ENCODE results near the gene SLC34A1.

The SLC34A1 gene

DNA sequence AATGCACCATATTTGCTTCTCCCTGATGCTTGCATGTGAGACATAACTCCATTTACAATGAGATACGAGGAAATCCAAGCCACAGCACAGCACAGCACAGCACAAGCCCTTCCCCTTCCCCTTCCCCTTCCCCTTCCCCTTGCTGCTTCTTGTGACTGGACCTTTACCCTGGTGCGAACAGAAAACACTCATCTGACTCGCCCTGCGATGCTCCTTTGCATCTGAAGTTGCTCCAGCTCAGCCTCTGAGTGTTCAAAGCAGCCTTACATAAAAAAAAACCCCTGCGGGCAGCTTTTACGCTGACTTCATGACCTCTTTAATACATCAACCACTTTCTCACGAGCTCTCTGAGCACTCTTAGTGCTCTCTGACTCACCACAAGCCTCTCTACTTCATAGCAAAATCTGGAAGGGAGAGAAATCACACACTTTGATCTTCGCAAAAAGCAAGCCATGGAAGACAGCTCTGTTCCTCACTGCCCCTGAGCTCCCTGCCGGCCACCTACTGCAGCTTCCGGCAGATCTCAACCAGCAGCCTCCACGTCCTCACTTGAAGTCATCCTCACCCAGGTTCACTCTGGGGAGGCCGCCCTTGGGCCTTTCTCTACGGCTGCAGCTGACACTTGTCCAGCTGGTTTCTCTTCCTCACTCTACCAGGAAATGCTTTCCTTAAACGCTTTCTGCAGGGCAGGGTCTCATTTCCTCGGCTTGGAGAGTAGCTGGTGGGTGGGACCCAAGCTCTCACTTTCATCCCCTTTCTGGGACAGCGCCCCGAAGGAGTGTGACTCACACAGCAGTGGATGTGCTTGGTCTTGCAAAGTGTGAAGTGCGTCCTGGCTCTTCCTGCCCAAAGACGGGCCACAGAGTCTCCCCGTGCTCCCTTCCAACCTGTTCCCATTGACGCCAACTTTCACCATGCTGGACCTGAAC lies 5.3 kb downstream of the SLC34A1 start:
- no peak overlapping the region for H3K9ac ChIP-seq (ENCODE audit: low read length in 2 of 2)
- H3K4me1 ChIP-seq (ENCODE audit: control insufficient read depth, insufficient read depth, low read length) = peaks cover 5% of the 10 kb centered on the region
- no peak overlapping the region for H3K27ac ChIP-seq (ENCODE audit: low read length)

GRCh38 chr5:177390363-177391300 lies 6.4 kb downstream of the SLC34A1 start:
- no peak overlapping the region for H3K9ac ChIP-seq (ENCODE audit: low read length in 2 of 2)
- peaks cover 5% of the 10 kb centered on the region for H3K4me1 ChIP-seq (ENCODE audit: control insufficient read depth, insufficient read depth, low read length)
- no peak overlapping the region for H3K27ac ChIP-seq (ENCODE audit: low read length)

More for the DNA sequence above, 5.3 kb downstream of the SLC34A1 start:
- Histone ChIP-seq H3K9me3 (ENCODE audit: control insufficient read depth in 2 of 2, low read length in 2 of 2) (no peaks in the 10 kb centered on the region), H3K36me3 (ENCODE audit: control insufficient read depth in 2 of 2, insufficient read depth in 2 of 2, low read length in 2 of 2) (no peaks in the 10 kb centered on the region), H3K4me3 (ENCODE audit: low read length in 2 of 2) (no peak overlapping the region), H3K27me3 (ENCODE audit: control insufficient read depth in 1 of 2, insufficient read depth in 2 of 2, low read length in 2 of 2) (peaks cover 0 to 10% of the 10 kb centered on the region in 2 donors)

DNA sequence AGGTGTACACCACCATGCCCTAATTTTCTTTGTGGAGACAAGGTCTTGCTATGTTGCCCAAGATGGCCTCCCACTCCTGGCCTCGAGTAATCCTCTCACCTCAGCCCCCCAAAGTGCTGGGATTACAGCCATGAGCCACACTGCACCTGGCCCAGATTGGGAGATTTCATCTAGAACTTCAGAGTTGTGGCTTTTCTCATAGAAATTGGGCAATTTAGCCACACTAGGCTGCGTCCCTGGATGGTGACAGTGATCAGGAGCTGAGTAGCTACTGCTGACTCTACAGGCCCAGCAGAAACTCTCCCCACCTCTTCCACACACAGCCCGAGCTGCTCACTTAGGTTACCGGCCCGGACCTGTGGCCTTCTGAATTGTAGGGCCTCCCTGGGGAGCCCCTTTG lies 8.5 kb downstream of the SLC34A1 start:
- H3K4me3 ChIP-seq (ENCODE audit: low read length in 2 of 2) = no peak overlapping the region
- H3K27me3 ChIP-seq (ENCODE audit: control insufficient read depth in 1 of 2, insufficient read depth in 2 of 2, low read length in 2 of 2) = peaks cover 15% of the 10 kb centered on the region in 2 donors
- H3K4me1 ChIP-seq (ENCODE audit: control insufficient read depth, insufficient read depth, low read length) = peaks cover 5% of the 10 kb centered on the region
- H3K9ac ChIP-seq (ENCODE audit: low read length in 2 of 2) = no peak overlapping the region
- H3K27ac ChIP-seq (ENCODE audit: low read length) = no peak overlapping the region
- no peaks in the 10 kb centered on the region for H3K36me3 ChIP-seq (ENCODE audit: control insufficient read depth in 2 of 2, insufficient read depth in 2 of 2, low read length in 2 of 2)
- H3K9me3 ChIP-seq (ENCODE audit: control insufficient read depth in 2 of 2, low read length in 2 of 2) = no peaks in the 10 kb centered on the region

More at GRCh38 chr5:177390363-177391300, 6.4 kb downstream of the SLC34A1 start:
- H3K4me3 ChIP-seq (ENCODE audit: low read length in 2 of 2) = no peak overlapping the region
- H3K9me3 ChIP-seq (ENCODE audit: control insufficient read depth in 2 of 2, low read length in 2 of 2) = no peaks in the 10 kb centered on the region
- peaks cover 0 to 10% of the 10 kb centered on the region in 2 donors for H3K27me3 ChIP-seq (ENCODE audit: control insufficient read depth in 1 of 2, insufficient read depth in 2 of 2, low read length in 2 of 2)
- H3K36me3 ChIP-seq (ENCODE audit: control insufficient read depth in 2 of 2, insufficient read depth in 2 of 2, low read length in 2 of 2) = no peaks in the 10 kb centered on the region

DNA sequence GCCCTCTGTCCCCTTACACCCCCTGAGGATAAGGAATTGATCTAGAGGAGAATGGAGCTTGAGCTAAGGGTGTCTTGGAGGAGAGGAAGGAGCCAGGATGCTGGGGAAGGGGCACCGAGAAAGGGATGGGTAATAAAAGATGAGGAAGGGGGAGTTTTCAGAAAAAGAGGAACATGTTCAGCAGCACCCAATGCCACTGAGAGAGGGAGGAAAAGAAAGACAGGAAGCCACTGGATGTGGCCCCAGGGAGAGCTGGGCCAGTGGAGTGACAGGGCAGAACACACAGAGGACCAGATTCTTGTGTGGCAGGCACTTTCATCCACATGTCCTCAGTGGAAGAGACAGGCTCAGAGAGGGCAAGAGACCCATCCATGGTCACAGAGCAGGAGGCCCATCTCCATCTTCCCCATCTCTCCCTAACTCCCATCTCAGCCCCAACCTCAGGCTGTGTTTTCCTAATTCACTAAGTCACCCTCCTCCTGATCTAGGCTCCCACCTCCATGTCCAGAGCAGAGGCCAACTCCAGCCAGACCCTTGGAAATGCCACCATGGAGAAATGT lies 9.1 kb downstream of the SLC34A1 start:
- Histone ChIP-seq H3K27ac (ENCODE audit: low read length) (no peak overlapping the region), H3K4me3 (ENCODE audit: low read length in 2 of 2) (no peak overlapping the region), H3K36me3 (ENCODE audit: control insufficient read depth in 2 of 2, insufficient read depth in 2 of 2, low read length in 2 of 2) (no peaks in the 10 kb centered on the region)

GRCh38 chr5:177393990-177394389 lies 9.8 kb downstream of the SLC34A1 start:
- Histone ChIP-seq H3K27ac (ENCODE audit: low read length) (no peak overlapping the region), H3K36me3 (ENCODE audit: control insufficient read depth in 2 of 2, insufficient read depth in 2 of 2, low read length in 2 of 2) (no peaks in the 10 kb centered on the region), H3K9me3 (ENCODE audit: control insufficient read depth in 2 of 2, low read length in 2 of 2) (no peaks in the 10 kb centered on the region), H3K27me3 (ENCODE audit: control insufficient read depth in 1 of 2, insufficient read depth in 2 of 2, low read length in 2 of 2) (peaks cover 27 to 28% of the 10 kb centered on the region in 2 donors), H3K4me3 (ENCODE audit: low read length in 2 of 2) (no peak overlapping the region), H3K4me1 (ENCODE audit: control insufficient read depth, insufficient read depth, low read length) (peaks cover 5% of the 10 kb centered on the region), H3K9ac (ENCODE audit: low read length in 2 of 2) (no peak overlapping the region)

More for the DNA sequence above, 9.1 kb downstream of the SLC34A1 start:
- peaks cover 5% of the 10 kb centered on the region for H3K4me1 ChIP-seq (ENCODE audit: control insufficient read depth, insufficient read depth, low read length)
- no peak overlapping the region for H3K9ac ChIP-seq (ENCODE audit: low read length in 2 of 2)
- H3K27me3 ChIP-seq (ENCODE audit: control insufficient read depth in 1 of 2, insufficient read depth in 2 of 2, low read length in 2 of 2) = peaks cover 20 to 21% of the 10 kb centered on the region in 2 donors
- H3K9me3 ChIP-seq (ENCODE audit: control insufficient read depth in 2 of 2, low read length in 2 of 2) = no peaks in the 10 kb centered on the region

- Histone ChIP-seq H3K4me3 (ENCODE audit: low read length in 2 of 2) (no peak overlapping the region), H3K27me3 (ENCODE audit: control insufficient read depth in 1 of 2, insufficient read depth in 2 of 2, low read length in 2 of 2) (peaks cover 36 to 49% of the 10 kb centered on the region in 2 donors), H3K27ac (ENCODE audit: low read length) (no peak overlapping the region), H3K9ac (ENCODE audit: low read length in 2 of 2) (no peak overlapping the region), H3K9me3 (ENCODE audit: control insufficient read depth in 2 of 2, low read length in 2 of 2) (no peaks in the 10 kb centered on the region), H3K4me1 (ENCODE audit: control insufficient read depth, insufficient read depth, low read length) (peaks cover 10% of the 10 kb centered on the region), H3K36me3 (ENCODE audit: control insufficient read depth in 2 of 2, insufficient read depth in 2 of 2, low read length in 2 of 2) (no peaks in the 10 kb centered on the region)
These were observed 11.8 kb downstream of the SLC34A1 start for GRCh38 chr5:177396078-177396477.

- peaks cover 43 to 56% of the 10 kb centered on the region in 2 donors for H3K27me3 ChIP-seq (ENCODE audit: control insufficient read depth in 1 of 2, insufficient read depth in 2 of 2, low read length in 2 of 2)
These were observed 12.6 kb downstream of the SLC34A1 start for GRCh38 chr5:177396807-177397206.

DNA sequence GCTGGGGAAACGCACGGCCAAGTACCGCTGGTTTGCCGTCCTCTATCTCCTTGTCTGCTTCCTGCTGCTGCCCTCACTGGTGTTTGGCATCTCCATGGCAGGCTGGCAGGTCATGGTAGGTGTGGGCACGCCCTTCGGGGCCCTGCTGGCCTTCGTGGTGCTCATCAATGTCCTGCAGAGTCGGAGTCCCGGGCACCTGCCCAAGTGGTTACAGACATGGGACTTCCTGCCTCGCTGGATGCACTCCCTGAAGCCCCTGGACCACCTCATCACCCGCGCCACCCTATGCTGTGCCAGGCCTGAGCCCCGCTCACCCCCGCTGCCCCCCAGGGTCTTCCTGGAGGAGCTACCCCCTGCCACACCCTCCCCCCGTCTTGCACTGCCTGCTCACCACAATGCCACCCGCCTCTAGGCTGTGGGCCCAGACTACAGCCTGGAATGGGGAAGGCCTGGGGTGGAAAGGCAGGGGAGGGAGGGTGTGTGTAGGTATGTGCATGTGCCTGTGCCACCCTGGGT lies 13.7 kb downstream of the SLC34A1 start:
- Histone ChIP-seq H3K9ac (ENCODE audit: low read length in 2 of 2) (no peak overlapping the region), H3K36me3 (ENCODE audit: control insufficient read depth in 2 of 2, insufficient read depth in 2 of 2, low read length in 2 of 2) (no peaks in the 10 kb centered on the region), H3K27me3 (ENCODE audit: control insufficient read depth in 1 of 2, insufficient read depth in 2 of 2, low read length in 2 of 2) (peaks cover 55 to 67% of the 10 kb centered on the region in 2 donors), H3K27ac (ENCODE audit: low read length) (no peak overlapping the region), H3K4me3 (ENCODE audit: low read length in 2 of 2) (no peak overlapping the region), H3K4me1 (ENCODE audit: control insufficient read depth, insufficient read depth, low read length) (peaks cover 20% of the 10 kb centered on the region), H3K9me3 (ENCODE audit: control insufficient read depth in 2 of 2, low read length in 2 of 2) (no peaks in the 10 kb centered on the region)

More at GRCh38 chr5:177396807-177397206, 12.6 kb downstream of the SLC34A1 start:
- H3K36me3 ChIP-seq (ENCODE audit: control insufficient read depth in 2 of 2, insufficient read depth in 2 of 2, low read length in 2 of 2) = no peaks in the 10 kb centered on the region
- H3K27ac ChIP-seq (ENCODE audit: low read length) = no peak overlapping the region
- H3K4me1 ChIP-seq (ENCODE audit: control insufficient read depth, insufficient read depth, low read length) = peaks cover 10% of the 10 kb centered on the region
- no peak overlapping the region for H3K9ac ChIP-seq (ENCODE audit: low read length in 2 of 2)
- no peaks in the 10 kb centered on the region for H3K9me3 ChIP-seq (ENCODE audit: control insufficient read depth in 2 of 2, low read length in 2 of 2)
- H3K4me3 ChIP-seq (ENCODE audit: low read length in 2 of 2) = no peak overlapping the region

GRCh38 chr5:177399997-177400868 lies 16.0 kb downstream of the SLC34A1 start, which contains the start of gene PFN3:
Gene PFN3 (minus strand): TSS chr5:177400661. CDS start chr5:177400576, 85 bp downstream.
- Histone ChIP-seq H3K4me3 (ENCODE audit: low read length in 2 of 2) (no peak within 1 kb of the TSS), H3K9me3 (ENCODE audit: control insufficient read depth in 2 of 2, low read length in 2 of 2) (no peaks in the 10 kb centered on the region), H3K9ac (ENCODE audit: low read length in 2 of 2) (no peak within 1 kb of the TSS), H3K27ac (ENCODE audit: low read length) (no peak within 1 kb of the TSS), H3K4me1 (ENCODE audit: control insufficient read depth, insufficient read depth, low read length) (peaks cover 42% of the 10 kb centered on the region), H3K27me3 (ENCODE audit: control insufficient read depth in 1 of 2, insufficient read depth in 2 of 2, low read length in 2 of 2) (peaks cover 67 to 89% of the 10 kb centered on the region in 2 donors), H3K36me3 (ENCODE audit: control insufficient read depth in 2 of 2, insufficient read depth in 2 of 2, low read length in 2 of 2) (no peaks in the 10 kb centered on the region)

Measured in stomach smooth muscle (tissue), 2 donors.